ENCODE measurements around the gene TMEM201. TPM values are rescaled to one million over a fixed set of nuclear protein-coding genes. Genes with fewer than 3 reads are reported as not detected.

Gene TMEM201
- total and polyA plus RNA-seq, 4 donors, result 4.5 to 10.8 (median 5.8) TPM

DNA sequence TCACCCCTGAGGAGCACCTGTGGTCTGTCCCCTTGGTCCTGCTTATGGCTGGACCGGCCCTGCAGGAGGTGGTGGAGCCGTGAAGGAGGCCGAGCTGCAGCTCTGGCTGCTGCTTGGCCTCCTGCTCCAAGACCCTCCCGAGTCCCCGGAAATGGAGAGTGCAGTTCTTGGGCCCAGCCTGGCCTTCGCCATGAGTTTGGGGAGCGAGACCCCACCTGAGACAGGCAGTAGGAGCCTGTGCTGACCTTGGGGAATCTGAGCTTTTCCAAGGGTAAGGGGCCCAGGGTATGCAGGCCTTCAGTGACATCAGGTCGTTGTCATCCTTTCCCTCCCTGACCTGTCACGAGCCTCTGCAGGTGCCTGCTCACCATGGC, 14.1 kb downstream of the TMEM201 start:
- ATAC-seq (ENCODE audit: insufficient read depth, low FRiP score) (no peak), DNase-seq (no peak)
- peaks cover 5 to 37% (median 23%) of the 10 kb centered on the region in 4 donors for H3K36me3 ChIP-seq (ENCODE audit: control insufficient read depth in 4 of 4, insufficient read depth in 4 of 4, low read length in 4 of 4)
- WGBS, 2 donors, result 94 to 100% methylated on average over 9 of the region's 9 CpGs
- H3K4me1 ChIP-seq (ENCODE audit: control insufficient read depth in 5 of 5, insufficient read depth in 5 of 5, low read length in 5 of 5), result peaks cover 0 to 6% (median 2%) of the 10 kb centered on the region in 5 donors
- no peak overlapping the region for H3K4me3 ChIP-seq
- H3K27me3 ChIP-seq (ENCODE audit: control insufficient read depth in 3 of 3, insufficient read depth in 3 of 3, low read length in 2 of 3), result no peaks in the 10 kb centered on the region
- no peak overlapping the region for H3K9ac ChIP-seq (ENCODE audit: insufficient read depth in 1 of 2, low read length in 2 of 2)
- TF ChIP-seq CTCF (IDR thresholded peaks at IDR 0.05; ENCODE audit: control extremely low read depth, extremely low read depth), result no peak
- no peak overlapping the region for H3K27ac ChIP-seq (ENCODE audit: low read depth in 1 of 2, low read length in 1 of 2)
- no peaks in the 10 kb centered on the region for H3K9me3 ChIP-seq (ENCODE audit: control insufficient read depth in 4 of 4, insufficient read depth in 3 of 4, low read length in 3 of 4)

DNA sequence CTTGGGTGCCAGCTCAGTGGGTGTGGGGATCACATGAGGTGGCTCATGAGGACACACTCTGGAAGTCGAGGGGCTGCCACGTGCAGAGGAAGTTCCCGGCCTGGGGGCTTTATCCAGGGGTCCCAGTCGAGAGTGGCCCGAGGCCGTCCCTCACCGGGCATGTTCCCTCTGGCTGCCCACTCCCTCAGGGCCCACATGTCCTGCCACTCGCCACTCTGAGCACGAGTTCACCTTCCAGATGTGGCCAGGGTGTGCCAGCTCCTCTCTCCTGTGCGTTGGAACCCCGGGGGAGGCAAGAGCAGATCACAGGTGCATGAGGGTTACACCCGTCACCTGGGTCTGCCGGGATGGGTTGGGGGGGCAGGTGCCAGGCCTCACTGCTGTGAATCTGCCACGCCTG, 14.6 kb downstream of the TMEM201 start:
- ATAC-seq (ENCODE audit: insufficient read depth, low FRiP score), result no peak
- Histone ChIP-seq H3K9me3 (ENCODE audit: control insufficient read depth in 4 of 4, insufficient read depth in 3 of 4, low read length in 3 of 4) (no peaks in the 10 kb centered on the region), H3K9ac (ENCODE audit: insufficient read depth in 1 of 2, low read length in 2 of 2) (no peak overlapping the region), H3K27ac (ENCODE audit: low read depth in 1 of 2, low read length in 1 of 2) (no peak overlapping the region), H3K36me3 (ENCODE audit: control insufficient read depth in 4 of 4, insufficient read depth in 4 of 4, low read length in 4 of 4) (peaks cover 5 to 32% (median 22%) of the 10 kb centered on the region in 4 donors), H3K4me1 (ENCODE audit: control insufficient read depth in 5 of 5, insufficient read depth in 5 of 5, low read length in 5 of 5) (peaks cover 0 to 6% (median 2%) of the 10 kb centered on the region in 5 donors), H3K4me3 (no peak overlapping the region), H3K27me3 (ENCODE audit: control insufficient read depth in 3 of 3, insufficient read depth in 3 of 3, low read length in 2 of 3) (no peaks in the 10 kb centered on the region)
- WGBS, 2 donors, result 94 to 98% methylated on average over 12 to 14 of the region's 14 CpGs
- no peak for DNase-seq
- no peak for TF ChIP-seq CTCF (IDR thresholded peaks at IDR 0.05; ENCODE audit: control extremely low read depth, extremely low read depth)

DNA sequence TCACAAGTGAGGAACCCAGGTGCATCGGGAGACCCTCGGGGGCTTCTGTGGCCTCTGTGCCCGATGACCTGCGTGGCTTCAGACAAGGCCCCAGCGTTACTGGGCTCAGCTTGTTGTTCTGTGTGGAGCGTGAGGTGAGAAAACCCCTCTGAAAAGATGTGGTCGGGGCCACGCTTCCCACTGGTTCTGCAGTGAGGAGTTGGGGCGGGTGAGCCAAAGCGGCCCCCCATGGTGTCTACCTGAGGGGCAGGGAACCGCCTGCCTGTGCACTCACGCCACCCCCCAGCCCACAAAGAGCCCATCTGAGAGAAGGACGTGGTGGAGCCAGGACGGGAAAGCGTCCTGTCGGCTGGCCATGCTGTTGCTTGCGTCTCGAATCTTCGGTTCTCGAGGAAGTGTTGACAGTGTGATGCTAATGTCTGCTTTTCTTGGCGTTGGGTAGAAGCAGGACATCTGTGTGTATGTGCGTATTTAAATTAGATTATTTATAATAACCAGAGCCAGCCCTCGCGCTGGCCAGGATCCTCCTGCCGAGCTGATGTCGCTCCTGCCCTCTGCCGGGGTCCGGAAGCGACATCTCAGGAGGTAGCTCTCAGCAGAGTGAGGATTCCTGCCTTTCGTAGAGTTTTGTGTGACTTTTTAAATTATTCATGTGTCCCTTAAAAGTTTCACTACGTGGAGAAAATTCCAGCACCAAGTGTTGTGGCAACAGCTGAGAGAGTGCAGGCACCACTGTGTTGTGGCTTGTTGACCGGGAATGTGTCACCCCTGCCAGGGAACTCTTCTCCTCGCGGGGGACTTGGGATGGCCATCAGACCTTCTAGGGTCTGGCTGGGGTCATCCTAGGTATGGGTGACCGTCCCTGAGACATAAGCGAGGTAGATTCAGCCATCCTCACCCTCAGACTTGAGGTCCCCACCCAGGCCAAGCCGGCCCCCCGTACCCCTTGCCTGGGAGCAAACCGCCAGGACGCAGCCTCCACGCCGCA, 15.3 kb downstream of the TMEM201 start:
- 88 to 90% methylated on average over 42 of the region's 42 CpGs for whole genome bisulfite sequencing, 2 donors
- no peak overlapping the region for H3K4me3 ChIP-seq
- peaks cover 5 to 37% (median 22%) of the 10 kb centered on the region in 4 donors for H3K36me3 ChIP-seq (ENCODE audit: control insufficient read depth in 4 of 4, insufficient read depth in 4 of 4, low read length in 4 of 4)
- no peak for TF ChIP-seq CTCF (IDR thresholded peaks at IDR 0.05; ENCODE audit: control extremely low read depth, extremely low read depth)
- no peaks in the 10 kb centered on the region for H3K9me3 ChIP-seq (ENCODE audit: control insufficient read depth in 4 of 4, insufficient read depth in 3 of 4, low read length in 3 of 4)
- no peak for ATAC-seq (ENCODE audit: insufficient read depth, low FRiP score)
- H3K4me1 ChIP-seq (ENCODE audit: control insufficient read depth in 5 of 5, insufficient read depth in 5 of 5, low read length in 5 of 5), result peaks cover 0 to 6% (median 2%) of the 10 kb centered on the region in 5 donors
- peak; percentile 66 to 94 (median 83) for DNase-seq
- no peak overlapping the region for H3K27ac ChIP-seq (ENCODE audit: low read depth in 1 of 2, low read length in 1 of 2)
- H3K9ac ChIP-seq (ENCODE audit: insufficient read depth in 1 of 2, low read length in 2 of 2), result no peak overlapping the region
- no peaks in the 10 kb centered on the region for H3K27me3 ChIP-seq (ENCODE audit: control insufficient read depth in 3 of 3, insufficient read depth in 3 of 3, low read length in 2 of 3)
